Naive thymus-derived CD4-positive, alpha-beta T cell (primary cell): ENCODE results near the gene LCE3D. TPM values are rescaled to one million over a fixed set of nuclear protein-coding genes. Genes with fewer than 3 reads are reported as not detected.

ENCODE experiments used
- ATAC-seq: fragments of 150-1000 bp; cut with Tn5 transposase; 2 replicates; pipeline ENCODE4 v1.10.0; 2021; ENCODE audit warnings: mild to moderate bottlenecking, moderate library complexity
- CTCF ChIA-PET: fragments of 350-600 bp; sonication (Branson Sonifier 250); formaldehyde crosslinking; loops from one replicate; lab custom pipeline; 2021; ENCODE audit warnings: antibody characterized with exemption; lab: Charles Lee
- POLR2A ChIA-PET: fragments of 350-600 bp; sonication (Branson Sonifier 250); formaldehyde crosslinking; loops from one replicate; lab custom pipeline; 2021; ENCODE audit warnings: antibody characterized with exemption, inconsistent platforms; lab: Charles Lee
- DNase-seq, 9 donors: peaks; one replicate each; pipeline versions ENCODE4 v3.0.0 to v3.0.0-alpha.2; 2020 to 2022; ENCODE audit warnings: mixed read lengths in 1 of 9
- H3K27ac ChIP-seq: one replicate; pipeline ENCODE4 v1.7.0; 2013; ENCODE audit warnings: mild to moderate bottlenecking, low read depth, low read length, moderate library complexity
- H3K27me3 ChIP-seq, 2 donors: one replicate each; pipeline ENCODE4 v1.7.0; 2013; ENCODE audit warnings: low read length in 2 of 2, mild to moderate bottlenecking in 2 of 2, moderate library complexity in 2 of 2; ENCODE audit not compliant: control insufficient read depth in 2 of 2, insufficient read depth in 2 of 2
- H3K36me3 ChIP-seq, 3 experiments: 1 replicate in 2 of 3; 2 replicates in 1 of 3; pipeline ENCODE4 v1.7.0; 2013; ENCODE audit warnings: low read length in 3 of 3, mild to moderate bottlenecking in 3 of 3, moderate library complexity in 1 of 3; ENCODE audit not compliant: insufficient read depth in 3 of 3, control insufficient read depth in 2 of 3
- H3K4me1 ChIP-seq, 2 donors: one replicate each; pipeline ENCODE4 v1.7.0; 2013; ENCODE audit warnings: low read length in 2 of 2, mild to moderate bottlenecking in 2 of 2, moderate library complexity in 1 of 2; ENCODE audit not compliant: control insufficient read depth in 2 of 2, insufficient read depth in 2 of 2
- H3K4me3 ChIP-seq: 2 replicates; pipeline ENCODE4 v1.7.0; 2013; ENCODE audit warnings: mild to moderate bottlenecking, low read length
- H3K9me3 ChIP-seq, 3 experiments: 1 replicate in 2 of 3; 2 replicates in 1 of 3; pipeline ENCODE4 v1.7.0; 2013; ENCODE audit warnings: low read length in 3 of 3; ENCODE audit not compliant: control insufficient read depth in 2 of 3
- H3K27ac Mint-ChIP-seq, 9 donors: one replicate each; pipeline ENCODE4 v1.8.0; 2020 to 2022; ENCODE audit warnings: mixed read lengths in 9 of 9, mild to moderate bottlenecking in 8 of 9, moderate library complexity in 5 of 9, inconsistent platforms in 2 of 9
- H3K27me3 Mint-ChIP-seq, 5 donors: one replicate each; pipeline ENCODE4 v1.8.0; 2021 to 2022; ENCODE audit warnings: mixed read lengths in 5 of 5, mild to moderate bottlenecking in 1 of 5
- H3K36me3 Mint-ChIP-seq, 5 donors: one replicate each; pipeline ENCODE4 v1.8.0; 2020 to 2022; ENCODE audit warnings: mixed read lengths in 5 of 5, mild to moderate bottlenecking in 3 of 5, inconsistent platforms in 1 of 5
- H3K4me1 Mint-ChIP-seq, 7 donors: one replicate each; pipeline ENCODE4 v1.8.0; 2020 to 2022; ENCODE audit warnings: mixed read lengths in 7 of 7, mild to moderate bottlenecking in 3 of 7, inconsistent platforms in 1 of 7
- H3K4me3 Mint-ChIP-seq, 10 donors: one replicate each; pipeline ENCODE4 v1.8.0; 2020 to 2022; ENCODE audit warnings: mild to moderate bottlenecking in 10 of 10, mixed read lengths in 10 of 10, moderate library complexity in 6 of 10, inconsistent platforms in 2 of 10
- H3K9me3 Mint-ChIP-seq, 11 donors: one replicate each; pipeline ENCODE4 v1.8.0; 2020 to 2022; ENCODE audit warnings: mixed read lengths in 11 of 11, mild to moderate bottlenecking in 4 of 11, inconsistent platforms in 1 of 11, moderate library complexity in 1 of 11
- intact Hi-C, 2 donors: fragments of 100-400 bp; cut with micrococcal nuclease; formaldehyde crosslinking; loops; one replicate each; pipeline ENCODE4 v1.15.1; 2023
- polyA plus RNA-seq, 2 donors: library from polyadenylated mRNA; unstranded; fragments of 300-500 nt; fragmentation: Illumina TruSeq; gene quantifications; one replicate each; pipeline ENCODE4 v1.2.3, GENCODE V29; 2021
- total RNA-seq, 6 experiments: library from RNA in 5 of 6; stranded (reverse) in 5 of 6; gene quantifications; 1 replicate in 5 of 6; 2 replicates in 1 of 6; pipeline ENCODE4 v1.2.3 and lab custom pipeline; 2021 to 2026

Gene LCE3D
- total and polyA plus RNA-seq, 7 experiments from 2014 or later, result not detected

- H3K4me1 ChIP-seq, result no peaks in the 10 kb centered on the region
- Mint-ChIP-seq H3K4me3 (no peak overlapping the region), H3K36me3 (no peaks in the 10 kb centered on the region), H3K27me3 (peaks cover 4 to 56% (median 40%) of the 10 kb centered on the region in 5 donors), H3K9me3 (peaks cover 0 to 5% (median 0%) of the 10 kb centered on the region in 11 donors), H3K27ac (no peak overlapping the region), H3K4me1 (peaks cover 0 to 1% (median 0%) of the 10 kb centered on the region in 7 donors)
- POLR2A ChIA-PET, result no interaction called here
- no peaks in the 10 kb centered on the region for H3K27me3 ChIP-seq
- intact Hi-C loops, result no loop called here
- CTCF ChIA-PET, result no interaction called here
- no peaks in the 10 kb centered on the region for H3K9me3 ChIP-seq
- no peak overlapping the region for H3K4me3 ChIP-seq
- ATAC-seq, result no peak
- H3K36me3 ChIP-seq, result no peaks in the 10 kb centered on the region
- no peak for DNase-seq
- no peak overlapping the region for H3K27ac ChIP-seq
Observed at GRCh38 chr1:152535774-152536173, 44.5 kb downstream of the LCE3D start.

GRCh38 chr1:152533327-152533938 lies 46.9 kb downstream of the LCE3D start:
- Mint-ChIP-seq H3K27ac (no peak overlapping the region), H3K27me3 (peaks cover 20 to 53% (median 46%) of the 10 kb centered on the region in 5 donors), H3K4me3 (no peak overlapping the region), H3K4me1 (no peaks in the 10 kb centered on the region), H3K36me3 (no peaks in the 10 kb centered on the region), H3K9me3 (peaks cover 0 to 9% (median 2%) of the 10 kb centered on the region in 11 donors)
- Histone ChIP-seq H3K27me3 (no peaks in the 10 kb centered on the region), H3K36me3 (no peaks in the 10 kb centered on the region), H3K27ac (no peak overlapping the region), H3K4me3 (no peak overlapping the region), H3K4me1 (no peaks in the 10 kb centered on the region), H3K9me3 (no peaks in the 10 kb centered on the region)
- ChIA-PET POLR2A (no interaction called here), CTCF (no interaction called here)
- DNase-seq (peak in 1 of 9 donors; percentile 34), ATAC-seq (no peak)
- intact Hi-C loops, result no loop called here

Other genes with a start within 250 kb of the LCE3D start
- gene FLG2, start 220.5 kb downstream of the LCE3D start, total RNA-seq, result not detected
- not detected for gene FLG2, start 220.5 kb downstream of the LCE3D start, polyA plus RNA-seq
- not detected for gene CRNN, start 166.3 kb downstream of the LCE3D start, total RNA-seq
- not detected for gene CRNN, start 166.3 kb downstream of the LCE3D start, polyA plus RNA-seq
- not detected for gene LCE5A, start 69.7 kb downstream of the LCE3D start, total RNA-seq
- gene LCE5A, start 69.7 kb downstream of the LCE3D start, polyA plus RNA-seq, result not detected
- not detected for gene CRCT1, start 66.0 kb downstream of the LCE3D start, total RNA-seq
- gene CRCT1, start 66.0 kb downstream of the LCE3D start, polyA plus RNA-seq, result not detected
- not detected for gene LCE3E, start 13.7 kb downstream of the LCE3D start, total RNA-seq
- not detected for gene LCE3E, start 13.7 kb downstream of the LCE3D start, polyA plus RNA-seq
- not detected for gene LCE3C, start 19.7 kb upstream of the LCE3D start, total RNA-seq
- not detected for gene LCE3C, start 19.7 kb upstream of the LCE3D start, polyA plus RNA-seq
- not detected for gene LCE3B, start 33.3 kb upstream of the LCE3D start, total RNA-seq
- not detected for gene LCE3B, start 33.3 kb upstream of the LCE3D start, polyA plus RNA-seq
- not detected for gene LCE3A, start 42.6 kb upstream of the LCE3D start, total RNA-seq
- not detected for gene LCE3A, start 42.6 kb upstream of the LCE3D start, polyA plus RNA-seq
- not detected for gene LCE2D, start 82.9 kb upstream of the LCE3D start, total RNA-seq
- gene LCE2D, start 82.9 kb upstream of the LCE3D start, polyA plus RNA-seq, result not detected
- gene LCE2C, start 94.8 kb upstream of the LCE3D start, total RNA-seq, result not detected
- not detected for gene LCE2C, start 94.8 kb upstream of the LCE3D start, polyA plus RNA-seq
- not detected for gene LCE2B, start 105.6 kb upstream of the LCE3D start, total RNA-seq
- gene LCE2B, start 105.6 kb upstream of the LCE3D start, polyA plus RNA-seq, result not detected
- not detected for gene LCE2A, start 117.8 kb upstream of the LCE3D start, total RNA-seq
- not detected for gene LCE2A, start 117.8 kb upstream of the LCE3D start, polyA plus RNA-seq
- not detected for gene LCE4A, start 127.6 kb upstream of the LCE3D start, total RNA-seq
- gene LCE4A, start 127.6 kb upstream of the LCE3D start, polyA plus RNA-seq, result not detected
- not detected for gene KPRP, start 177.5 kb upstream of the LCE3D start, total RNA-seq
- gene KPRP, start 177.5 kb upstream of the LCE3D start, polyA plus RNA-seq, result not detected
- gene LCE1F, start 194.6 kb upstream of the LCE3D start, total RNA-seq, result not detected
- gene LCE1F, start 194.6 kb upstream of the LCE3D start, polyA plus RNA-seq, result not detected
- not detected for gene LCE1E, start 205.7 kb upstream of the LCE3D start, total RNA-seq
- not detected for gene LCE1E, start 205.7 kb upstream of the LCE3D start, polyA plus RNA-seq
- not detected for gene LCE1D, start 216.2 kb upstream of the LCE3D start, total RNA-seq
- not detected for gene LCE1D, start 216.2 kb upstream of the LCE3D start, polyA plus RNA-seq
- gene LCE1C, start 226.1 kb upstream of the LCE3D start, total RNA-seq, result not detected
- not detected for gene LCE1C, start 226.1 kb upstream of the LCE3D start, polyA plus RNA-seq
- not detected for gene LCE1B, start 231.5 kb upstream of the LCE3D start, total RNA-seq
- gene LCE1B, start 231.5 kb upstream of the LCE3D start, polyA plus RNA-seq, result not detected
- gene LCE1A, start 247.0 kb upstream of the LCE3D start, total RNA-seq, result not detected
- not detected for gene LCE1A, start 247.0 kb upstream of the LCE3D start, polyA plus RNA-seq